K562 (cell line): ENCODE measurements around the gene TSGA10. TPM values are rescaled to one million over a fixed set of nuclear protein-coding genes. Genes with fewer than 3 reads are reported as not detected.
A peak's percentile ranks its signal among the peaks of the same experiment; 100 is the strongest.

Experiments used
- ATAC-seq: fragments of 200-7000 bp; cut with Tn5 transposase; 3 replicates; pipeline ENCODE4 v1.9.1; 2020; ENCODE audit warnings: moderate library complexity
- BruUV-seq: library from RNA; stranded (reverse); fragments of 400-500 nt; replicated peaks from 2 replicates; lab custom pipeline; 2021; lab: Mats Ljungman, UMichigan
- CTCF ChIA-PET: fragments of 300-600 bp; formaldehyde crosslinking; extraction: SDS; loops from one replicate; lab custom pipeline; 2021; ENCODE audit warnings: low intra/inter-chr PET ratio; lab: Yijun Ruan, JAX
- POLR2A ChIA-PET: fragments of 300-600, 350-650 bp; sonication (Branson Sonifier 250); formaldehyde crosslinking; extraction: SDS; loops from one replicate; lab custom pipeline; 2021; ENCODE audit warnings: antibody characterized with exemption, inconsistent platforms; lab: Yijun Ruan, JAX
- DNase-seq, 4 experiments: peaks; one replicate each; pipeline versions ENCODE4 v3.0.0 to v3.0.0-alpha.2; 2011 to 2018; ENCODE audit warnings: low spot score in 3 of 4, mixed read lengths in 3 of 4; ENCODE audit errors: extremely low read depth in 1 of 4
- FAIRE-seq: peaks from 2 replicates; lab custom pipeline; 2011; peaks lifted over from hg19 to GRCh38; lab: Jason Lieb, UNC
- H2AFZ ChIP-seq: 2 replicates; pipeline ENCODE4 v1.6.0; 2011; ENCODE audit warnings: low read depth, low read length, control low read depth, inconsistent platforms
- H3K27ac ChIP-seq: fragments of 200-600 bp; 3 replicates; pipeline ENCODE4 v1.8.0; 2011; ENCODE audit warnings: low read depth, mild to moderate bottlenecking, control low read depth, inconsistent platforms, low read length, moderate library complexity, mixed read lengths; ENCODE audit errors: extremely low read depth
- H3K27me3 ChIP-seq, 2 experiments: fragments of 300-600 bp in 1 of 2; 2 replicates in 1 of 2; 3 replicates in 1 of 2; pipeline versions ENCODE4 v1.6.0 to v1.8.0; 2011; ENCODE audit warnings: inconsistent platforms in 2 of 2, low read length in 2 of 2, mild to moderate bottlenecking in 1 of 2, mixed read lengths in 1 of 2, moderate library complexity in 1 of 2; ENCODE audit not compliant: control insufficient read depth in 2 of 2, insufficient read depth in 2 of 2
- H3K36me3 ChIP-seq: fragments of 300-600 bp; 3 replicates; pipeline ENCODE4 v1.8.0; 2011; ENCODE audit warnings: mild to moderate bottlenecking, low read length, inconsistent platforms; ENCODE audit not compliant: control insufficient read depth, insufficient read depth
- H3K4me1 ChIP-seq, 2 experiments: fragments of 200-600 bp in 1 of 2; replicated peaks in 1 of 2; 2 replicates in 1 of 2; 3 replicates in 1 of 2; pipeline versions ENCODE4 v1.5.1 to v1.8.0; 2011; ENCODE audit warnings: inconsistent platforms in 2 of 2, low read length in 2 of 2, mild to moderate bottlenecking in 1 of 2, mixed read lengths in 1 of 2, moderate library complexity in 1 of 2; ENCODE audit not compliant: control insufficient read depth in 2 of 2, insufficient read depth in 2 of 2
- H3K4me2 ChIP-seq: 2 replicates; pipeline ENCODE4 v1.6.1; 2011; ENCODE audit warnings: low read length, control low read depth, inconsistent platforms, mixed read lengths; ENCODE audit not compliant: insufficient read depth
- H3K4me3 ChIP-seq: fragments of 200-600 bp; sonication (generic), shearing (Covaris generic); 2 replicates; pipeline ENCODE4 v1.5.1; 2016; ENCODE audit warnings: control low read depth, inconsistent platforms
- H3K79me2 ChIP-seq: fragments of 200-600 bp; 3 replicates; pipeline ENCODE4 v1.8.0; 2011; ENCODE audit warnings: low read length, inconsistent platforms; ENCODE audit not compliant: control insufficient read depth, insufficient read depth
- H3K9ac ChIP-seq, 2 experiments: 2 replicates each; pipeline versions ENCODE4 v1.6.0 to v1.6.1; 2011; ENCODE audit warnings: low read depth in 2 of 2, low read length in 2 of 2, control low read depth in 1 of 2, inconsistent platforms in 1 of 2, mild to moderate bottlenecking in 1 of 2, mixed read lengths in 1 of 2; ENCODE audit not compliant: insufficient read depth in 1 of 2
- H3K9me1 ChIP-seq: one replicate; pipeline ENCODE4 v1.6.0; 2011; ENCODE audit warnings: inconsistent platforms, mild to moderate bottlenecking, low read length, moderate library complexity; ENCODE audit not compliant: control insufficient read depth, insufficient read depth
- H3K9me3 ChIP-seq: replicated peaks from 2 replicates; pipeline ENCODE4 v1.5.1; 2011; ENCODE audit warnings: low read depth, low read length, inconsistent platforms; ENCODE audit not compliant: control insufficient read depth, insufficient read depth
- H4K20me1 ChIP-seq: replicated peaks from 2 replicates; pipeline ENCODE4 v1.6.1; 2011; ENCODE audit warnings: low read length, inconsistent platforms, mixed read lengths; ENCODE audit not compliant: control insufficient read depth, insufficient read depth
- ARID1B ChIP-seq: fragments of 450-650 bp; IDR thresholded peaks from 2 replicates; pipeline ENCODE4 v1.6.1; 2016; ENCODE audit warnings: antibody characterized with exemption, mild to moderate bottlenecking, inconsistent platforms
- ATF3 ChIP-seq, 2 experiments: fragments of 450-650 bp in 1 of 2; sonication (generic) in 1 of 2; formaldehyde crosslinking in 1 of 2; IDR thresholded peaks in 1 of 2; conservative IDR thresholded peaks in 1 of 2; 2 replicates each; pipeline versions ENCODE4 v1.6.1 to v1.8.1; 2016 to 2023; ENCODE audit warnings: mild to moderate bottlenecking in 2 of 2, moderate library complexity in 2 of 2, inconsistent platforms in 1 of 2, missing genetic modification reagents in 1 of 2
- BACH1 ChIP-seq: fragments of 200-800 bp; sonication (Bioruptor generic); IDR thresholded peaks from 2 replicates; pipeline ENCODE4 v1.6.1; 2016; ENCODE audit warnings: missing genetic modification characterization, missing compliant biosample characterization
- CAMTA2 ChIP-seq: fragments of 250-450 bp; sonication (Bioruptor Pico); conservative IDR thresholded peaks from 2 replicates; pipeline ENCODE4 v1.5.1; 2022
- CBFA2T2 ChIP-seq: fragments of 450-650 bp; conservative IDR thresholded peaks from 2 replicates; pipeline ENCODE4 v1.6.1; 2017; ENCODE audit warnings: mild to moderate bottlenecking
- CBFA2T3 ChIP-seq: fragments of 450-650 bp; IDR thresholded peaks from 2 replicates; pipeline ENCODE4 v1.6.1; 2017
- CC2D1A ChIP-seq: fragments of 450-650 bp; IDR thresholded peaks from 2 replicates; pipeline ENCODE4 v1.6.1; 2017; ENCODE audit warnings: mild to moderate bottlenecking
- DPF2 ChIP-seq: fragments of 450-650 bp; IDR thresholded peaks from 2 replicates; pipeline ENCODE4 v1.6.1; 2016
- FOSL1 ChIP-seq: fragments of 200-800 bp; sonication (Bioruptor generic); conservative IDR thresholded peaks from 2 replicates; pipeline ENCODE4 v1.6.1; 2016; ENCODE audit warnings: missing genetic modification characterization, missing compliant biosample characterization
- HINFP ChIP-seq: fragments of 450-650 bp; conservative IDR thresholded peaks from 2 replicates; pipeline ENCODE4 v1.6.1; 2016; ENCODE audit warnings: missing genetic modification characterization, low read depth, mild to moderate bottlenecking, control low read depth, missing compliant biosample characterization
- JUN ChIP-seq, 2 experiments: sonication (generic) in 1 of 2; formaldehyde crosslinking in 1 of 2; IDR thresholded peaks; 2 replicates each; pipeline versions ENCODE4 v1.6.1 to v1.8.0; 2012 to 2022; ENCODE audit warnings: borderline replicate concordance in 2 of 2, mild to moderate bottlenecking in 2 of 2, improper control_type of control experiment in 1 of 2, low read depth in 1 of 2, low read length in 1 of 2, missing genetic modification reagents in 1 of 2
- JUND ChIP-seq, 2 experiments: IDR thresholded peaks; 2 replicates in 1 of 2; 3 replicates in 1 of 2; pipeline ENCODE4 v1.6.1; 2011; ENCODE audit warnings: borderline replicate concordance in 2 of 2, low read depth in 2 of 2, low read length in 2 of 2, improper control_type of control experiment in 1 of 2, missing biosample characterization in 1 of 2, missing genetic modification characterization in 1 of 2, missing genetic modification reagents in 1 of 2
- KDM1A ChIP-seq, 2 experiments: fragments of 450-650 bp; IDR thresholded peaks; 2 replicates each; pipeline ENCODE4 v1.6.1; 2016; ENCODE audit warnings: mild to moderate bottlenecking in 2 of 2
- SMAD3 ChIP-seq: fragments of 450-650 bp; formaldehyde crosslinking; conservative IDR thresholded peaks from 2 replicates; pipeline ENCODE4 v1.4.0; 2020; ENCODE audit warnings: mild to moderate bottlenecking
- SMARCA4 ChIP-seq: fragments of 450-650 bp; IDR thresholded peaks from 2 replicates; pipeline ENCODE4 v1.6.1; 2016
- SMARCE1 ChIP-seq: fragments of 450-650 bp; IDR thresholded peaks from 2 replicates; pipeline ENCODE4 v1.7.1; 2016; ENCODE audit warnings: mild to moderate bottlenecking
- TAL1 ChIP-seq: fragments of 450-650 bp; IDR thresholded peaks from 2 replicates; pipeline ENCODE4 v1.6.1; 2016; ENCODE audit warnings: mild to moderate bottlenecking
- WGBS: fragments of 100-300 bp; shearing (Covaris generic); methylation state at CpG from one replicate; pipeline ENCODE4 v1.1.6; 2016; ENCODE audit warnings: low coverage, mixed read lengths; ENCODE audit not compliant: insufficient coverage; ENCODE audit errors: missing lambda C conversion rate; 5-methylcytosine and 5-hydroxymethylcytosine counted together
- in situ Hi-C: fragments of 300-500 bp; cut with MboI; formaldehyde crosslinking; loops from 4 replicates; pipeline ENCODE4 v1.15.0; 2018; ENCODE audit warnings: inconsistent platforms, mixed read lengths
- intact Hi-C: fragments of 100-400 bp; cut with micrococcal nuclease; formaldehyde crosslinking; loops from 2 replicates; pipeline ENCODE4 v1.14.2; 2022
- polyA plus RNA-seq, 8 experiments: library from polyadenylated mRNA; depleted of rRNA in 4 of 8; stranded (reverse) in 5 of 8; unstranded in 3 of 8; fragments of >200 nt; fragmentation: Nextera tagmentation in 2 of 8; fragmentation: Illumina TruSeq in 1 of 8; extraction: Ambion mirVana in 2 of 8; extraction: Trizol in 1 of 8; gene quantifications; 2 replicates each; pipeline versions ENCODE4 v1.2.1 to v1.2.3, GENCODE V29; 2011 to 2014; ENCODE audit warnings: inconsistent platforms in 1 of 8, missing spikeins in 1 of 8
- total RNA-seq, 7 experiments: library from RNA; depleted of rRNA in 6 of 7; stranded (reverse); fragments of >200 nt in 6 of 7; fragmentation: Illumina TruSeq in 2 of 7; extraction: Trizol in 2 of 7; gene quantifications; 2 replicates each; pipeline versions ENCODE4 v1.2.1 to v1.2.3, GENCODE V29; 2011 to 2021; ENCODE audit warnings: low replicate concordance in 1 of 7

TSGA10 gene
- total and polyA plus RNA-seq, 9 of the 15 experiments (the other 6 are each of a cell fraction or from before 2014, with no cell fraction given): 2.1 to 11.3 (median 3.2) TPM

GRCh38 chr2:99140056-99140859 is 14.5 kb downstream of the TSGA10 start (continued):
- no peak for TF ChIP-seq HINFP

GRCh38 chr2:99139003-99139402 is 15.7 kb downstream of the TSGA10 start:
- no peak overlapping the region for H3K4me2 ChIP-seq
- intact Hi-C loops: no loop called here
- no peak overlapping the region for H3K9ac ChIP-seq
- H3K27ac ChIP-seq: no peak overlapping the region
- H3K4me1 ChIP-seq: peaks cover 0 to 17% of the 10 kb centered on the region in 2 experiments; a peak in 2 of 5 replicates
- CTCF ChIA-PET: no interaction called here
- H3K4me3 ChIP-seq: no peak overlapping the region
- POLR2A ChIA-PET: interaction anchor here (0.6 kb wide), 2 partner anchors 207 to 746 kb away, joined by 3 read pairs; no protein-coding TSS in a partner anchor
- H3K36me3 ChIP-seq: no peaks in the 10 kb centered on the region
- H4K20me1 ChIP-seq: no peaks in the 10 kb centered on the region
- BruUV-seq: no TSS peak
- peak; percentile 49 for FAIRE-seq
- in situ Hi-C loops: no loop called here
- no peak overlapping the region for H2AFZ ChIP-seq
- H3K9me3 ChIP-seq: no peaks in the 10 kb centered on the region
- no peaks in the 10 kb centered on the region for H3K79me2 ChIP-seq
- H3K27me3 ChIP-seq: no peaks in the 10 kb centered on the region
- ATAC-seq: no peak
- peak in 1 of 4 experiments; percentile 43 for DNase-seq
- WGBS: 6% methylated on average over 4 of the region's 4 CpGs
- TF ChIP-seq ATF3 (IDR thresholded peaks at IDR 0.05): peak; percentile 82
- no peak for TF ChIP-seq ATF3 (CRISPR knock-in tag; conservative IDR thresholded peaks at IDR 0.05)
- TF ChIP-seq CC2D1A: no peak
- TF ChIP-seq JUN (IDR thresholded peaks at IDR 0.05; ENCODE audit: borderline replicate concordance, low read depth, low read length): peak; percentile 72; the same call in 1 of the 2 replicates
- TF ChIP-seq JUN (CRISPR knock-in tag; IDR thresholded peaks at IDR 0.05; ENCODE audit: borderline replicate concordance): no peak
- TF ChIP-seq CBFA2T2: peak; percentile 40
- TF ChIP-seq CBFA2T3: peak; percentile 64
- TF ChIP-seq CAMTA2 (CRISPR knock-in tag): no peak
- peak; percentile 78 for TF ChIP-seq JUND (IDR thresholded peaks at IDR 0.05; ENCODE audit: borderline replicate concordance, low read depth, low read length)
- TF ChIP-seq JUND (tag; IDR thresholded peaks at IDR 0.05; ENCODE audit: borderline replicate concordance, low read depth, low read length): peak; percentile 51; the same call in 1 of the 3 replicates
- TF ChIP-seq ARID1B: peak; percentile 50; the same call in 1 of the 2 replicates
- TF ChIP-seq BACH1 (tag): no peak
- no peak for TF ChIP-seq SMAD3
- TF ChIP-seq SMARCA4: 0 out of 2 replicates have a peak, but pooled peaks have one; percentile 35
- TF ChIP-seq KDM1A (IDR thresholded peaks at IDR 0.05): peak in 1 of 2 experiments; percentile 36; a peak in 1 of 4 replicates
- 0 out of 2 replicates have a peak, but pooled peaks have one; percentile 22 for TF ChIP-seq SMARCE1
- 0 out of 2 replicates have a peak, but pooled peaks have one; percentile 13 for TF ChIP-seq TAL1
- 0 out of 2 replicates have a peak, but pooled peaks have one; percentile 28 for TF ChIP-seq DPF2
- peak; percentile 56 for TF ChIP-seq FOSL1 (tag)
- no peaks in the 10 kb centered on the region for H3K9me1 ChIP-seq
